Activated T-helper 9 cell treated with anti-CD3 and anti-CD28 coated beads, Interleukin-2, amount 50 U/mL, for 16 hours (primary cell): ENCODE data around the gene DISC1.
"Not testable (repeated sequence)": the region's sequence is repeated elsewhere in the genome, so short reads cannot be mapped to it uniquely, and the experiment has no call there.

Source experiments
- DNase-seq: peaks from one replicate; pipeline ENCODE4 v3.0.0-alpha.2; 2020; ENCODE audit warnings: low read depth

Gene DISC1

DNA sequence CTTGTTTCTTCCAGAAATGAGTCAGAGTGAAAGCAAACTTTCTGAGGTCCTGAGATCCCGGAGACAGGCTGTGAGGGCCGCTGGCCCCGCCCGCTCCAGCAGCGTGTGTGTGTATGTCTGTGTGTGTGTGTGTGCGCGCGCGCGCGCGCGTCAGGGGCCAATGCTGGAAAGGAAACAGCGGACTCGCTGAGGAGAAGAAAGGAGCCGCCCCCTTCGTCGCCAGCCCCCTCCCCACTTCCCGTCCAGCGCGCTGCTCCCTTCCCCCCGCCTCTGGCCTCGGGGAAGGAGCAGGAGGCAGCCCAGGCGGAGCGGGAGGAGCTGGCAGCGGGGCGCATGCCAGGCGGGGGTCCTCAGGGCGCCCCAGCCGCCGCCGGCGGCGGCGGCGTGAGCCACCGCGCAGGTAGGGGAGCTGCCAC is at the start of gene DISC1:
Gene DISC1, plus strand, starts transcription at position 256 of the 416 bp plus-strand sequence. Its CDS starts 78 bp downstream, at position 334.
- peak; percentile 45 for DNase-seq

DNA sequence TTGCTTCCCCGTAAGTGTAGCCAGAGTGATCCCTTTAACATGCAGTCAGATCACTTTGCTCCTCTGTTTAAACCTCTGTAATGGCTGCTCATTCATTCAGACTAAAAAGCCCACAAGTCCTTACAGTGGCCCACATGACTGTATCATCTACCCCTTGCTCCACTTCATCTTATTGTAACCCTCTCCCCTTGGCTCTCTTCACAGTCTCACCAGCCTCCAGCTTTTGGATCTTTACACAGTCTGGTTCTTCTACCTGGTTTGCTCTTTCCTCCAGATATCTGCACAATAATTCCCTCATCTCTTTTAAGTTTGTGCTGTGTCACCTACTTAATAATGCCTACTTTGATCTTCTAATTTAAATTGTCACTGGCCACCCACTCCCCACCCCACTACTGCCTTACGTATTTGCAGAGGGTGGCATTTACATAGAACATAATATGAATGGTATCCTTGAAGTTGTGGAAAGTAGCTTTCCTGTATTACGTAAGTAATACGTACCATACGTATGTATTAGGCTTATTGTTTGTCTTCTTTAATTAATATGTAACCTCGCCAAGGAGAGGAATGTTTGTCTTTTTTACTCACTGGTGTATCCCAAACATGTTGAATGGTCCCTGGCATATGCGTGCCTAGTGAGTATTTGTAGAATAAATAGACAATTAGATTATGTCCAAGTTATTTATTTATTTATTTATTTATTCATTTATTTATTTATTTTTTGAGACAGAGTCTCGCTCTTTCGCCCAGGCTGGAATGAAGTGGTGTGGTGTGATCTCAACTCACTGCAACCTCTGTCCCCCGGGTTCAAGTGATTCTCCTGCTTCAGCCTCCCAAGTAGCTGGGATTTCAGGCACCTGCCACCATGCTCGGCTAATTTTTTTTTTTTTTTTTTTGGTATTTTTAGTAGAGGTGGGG is 49.5 kb upstream of the DISC1 start:
- no peak for DNase-seq

DNA sequence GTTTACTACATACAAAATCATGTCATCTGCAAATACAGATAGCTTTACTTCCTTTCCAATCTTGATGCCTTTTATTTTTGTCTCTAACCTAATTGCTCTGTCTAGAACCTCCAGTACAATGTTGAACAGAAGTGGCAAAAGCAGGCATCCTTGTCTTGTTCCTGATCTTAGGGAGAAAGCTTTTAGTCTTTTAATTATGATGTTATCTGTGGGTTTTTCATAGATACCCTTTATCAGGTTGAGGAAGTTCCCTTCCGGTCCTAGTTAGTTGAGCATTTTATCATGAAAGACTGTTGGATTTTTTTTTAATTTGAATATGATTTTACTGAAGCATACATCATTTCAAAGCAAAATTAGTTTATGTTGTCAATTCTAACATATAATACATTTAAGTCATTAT is 45.7 kb upstream of the DISC1 start:
- DNase-seq: no peak

DNA sequence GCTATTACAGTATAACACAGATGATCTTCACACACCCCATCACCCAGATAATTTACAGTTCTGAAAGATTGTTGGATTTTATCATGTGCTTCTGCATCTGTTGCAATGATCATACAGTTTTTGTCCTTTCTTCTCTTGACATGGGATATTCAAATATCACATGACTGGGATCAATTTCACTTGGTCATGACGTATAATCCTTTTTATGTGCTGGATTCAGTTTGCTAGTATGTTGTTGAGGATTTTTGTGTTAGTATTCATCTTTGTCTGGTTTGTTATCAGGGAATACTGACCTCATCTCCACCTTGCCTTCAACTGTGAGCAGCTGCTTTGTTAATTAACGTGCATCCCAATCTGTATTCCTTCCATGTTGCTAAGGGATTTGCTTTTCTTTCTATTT is 44.7 kb upstream of the DISC1 start:
- no peak for DNase-seq

DNA sequence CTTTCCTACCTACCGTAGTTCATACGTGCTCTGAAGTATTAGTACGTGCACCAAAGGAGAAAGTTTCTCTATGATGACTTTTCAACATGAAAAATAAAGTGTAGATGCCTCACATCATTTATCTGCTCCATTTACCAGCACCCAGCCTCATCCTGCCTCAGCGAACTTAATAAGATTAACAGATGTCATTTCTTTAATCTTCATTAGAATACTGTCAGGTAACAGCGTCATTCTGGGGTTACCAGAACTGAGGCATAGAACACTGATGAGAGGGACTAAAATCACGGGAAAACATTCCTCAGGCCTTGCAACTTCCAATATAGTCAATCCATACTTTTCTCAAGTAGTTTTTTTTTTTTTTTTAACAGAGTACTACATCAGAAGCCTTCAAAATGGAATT is 43.2 kb upstream of the DISC1 start:
- no peak for DNase-seq

DNA sequence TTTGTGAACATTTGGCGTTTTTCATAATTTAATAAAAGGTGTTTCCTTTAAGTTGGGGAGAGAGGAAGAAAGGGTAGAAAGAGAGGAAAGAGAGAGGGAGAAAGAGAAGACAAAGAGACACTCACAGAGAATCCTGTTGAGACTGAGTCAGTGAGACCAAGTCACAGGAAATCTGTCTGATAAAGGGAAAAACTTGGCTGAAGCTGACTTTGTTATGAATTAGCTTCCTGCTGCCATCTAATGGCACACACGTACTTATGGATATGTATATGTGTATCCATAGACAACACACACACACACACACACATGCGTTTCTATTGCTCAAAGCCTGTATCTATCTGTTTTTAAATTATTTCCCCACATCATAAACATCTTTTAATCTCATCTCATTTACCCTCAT is 42.5 kb upstream of the DISC1 start:
- DNase-seq: no peak

DNA sequence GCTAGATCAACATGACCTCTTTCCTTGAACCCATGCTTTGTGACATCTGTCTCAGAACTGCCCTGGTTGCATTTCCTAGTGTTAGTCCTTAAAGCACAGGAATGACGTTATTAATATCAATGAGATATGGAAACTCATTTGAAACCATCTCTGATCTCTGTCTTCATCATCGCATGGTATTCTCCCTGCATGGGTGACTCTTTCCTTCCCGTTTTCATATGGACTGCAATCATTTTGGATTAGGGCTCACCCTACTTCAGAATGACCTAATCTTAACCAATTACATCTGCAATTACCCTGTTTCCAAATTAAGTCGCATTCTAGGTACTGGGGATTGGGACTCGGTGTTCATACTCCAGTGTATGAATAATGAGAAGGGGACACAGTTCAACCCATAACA is 41.7 kb upstream of the DISC1 start:
- DNase-seq: no peak

DNA sequence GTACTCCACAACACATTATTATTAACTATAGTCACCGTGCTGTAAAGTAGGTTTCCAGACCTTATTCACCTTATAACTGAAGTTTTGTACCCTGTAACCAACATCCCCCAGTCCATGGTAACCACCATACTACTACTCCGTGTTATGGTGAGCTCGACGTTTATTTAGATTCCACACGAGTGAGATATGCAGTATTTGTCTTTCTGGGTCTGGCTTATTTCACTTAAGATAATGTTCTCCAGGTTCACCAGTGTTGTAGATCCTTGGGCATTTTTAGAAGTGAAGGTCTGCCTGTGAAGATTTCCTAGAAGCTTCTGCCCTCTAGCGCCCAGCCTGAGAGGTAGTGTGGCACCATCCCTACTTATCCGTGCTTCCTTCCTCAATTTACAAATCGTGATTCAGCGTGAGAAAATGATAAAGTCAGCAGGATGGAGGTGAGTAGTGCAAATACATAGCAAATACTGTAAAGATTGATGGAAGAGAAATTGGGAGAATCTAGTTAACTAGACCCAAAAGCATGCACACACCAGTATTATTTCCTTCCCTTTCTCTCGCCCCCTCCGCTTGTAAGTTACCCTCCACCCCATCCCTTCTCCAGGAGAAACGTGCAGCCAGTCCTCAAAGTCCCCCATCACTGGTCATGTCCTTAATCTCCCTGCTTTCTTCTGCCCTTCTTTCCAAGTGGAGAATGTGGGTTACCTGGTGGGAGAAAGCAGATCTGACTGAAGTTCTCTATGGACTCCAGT is 36.0 kb upstream of the DISC1 start:
- no peak for DNase-seq

DNA sequence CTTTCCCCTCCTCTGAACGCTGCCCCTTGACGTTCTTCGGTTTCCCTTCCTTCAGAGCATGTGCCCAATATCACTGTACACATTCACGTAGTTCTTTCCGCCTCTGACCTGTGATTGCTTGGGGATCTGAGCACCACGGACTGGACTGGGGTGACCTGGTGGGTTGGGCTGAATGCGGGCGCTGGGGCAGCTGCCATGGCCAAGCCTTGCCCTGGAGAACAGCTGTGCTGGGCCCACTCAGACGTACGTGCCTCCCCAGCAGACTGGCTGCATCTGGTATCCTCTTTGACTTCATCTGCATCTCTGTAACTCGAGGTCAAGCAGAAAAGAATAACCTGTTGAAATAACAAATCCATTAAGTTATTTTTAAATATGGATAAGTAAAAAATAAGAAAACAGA is 35.1 kb upstream of the DISC1 start:
- no peak for DNase-seq

DNA sequence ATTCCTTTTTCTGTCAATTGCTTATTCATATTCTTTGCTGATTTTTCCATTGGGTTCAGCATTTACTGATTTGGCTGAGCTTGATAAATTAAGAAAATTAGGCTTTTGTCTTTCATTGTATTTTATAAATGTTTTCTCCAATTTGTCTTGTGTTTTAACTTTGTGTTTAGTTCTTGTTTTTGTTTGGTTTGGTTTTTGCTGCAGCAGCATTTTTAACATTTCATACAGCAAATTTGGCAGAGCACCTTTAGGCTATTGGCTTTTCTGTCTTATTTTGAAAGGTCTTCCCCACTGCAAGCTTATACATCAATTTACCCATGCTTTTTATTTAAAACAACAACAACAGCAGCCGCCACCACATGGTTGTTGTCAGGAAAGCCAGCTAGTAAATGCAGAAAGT is 33.8 kb upstream of the DISC1 start:
- no peak for DNase-seq

DNA sequence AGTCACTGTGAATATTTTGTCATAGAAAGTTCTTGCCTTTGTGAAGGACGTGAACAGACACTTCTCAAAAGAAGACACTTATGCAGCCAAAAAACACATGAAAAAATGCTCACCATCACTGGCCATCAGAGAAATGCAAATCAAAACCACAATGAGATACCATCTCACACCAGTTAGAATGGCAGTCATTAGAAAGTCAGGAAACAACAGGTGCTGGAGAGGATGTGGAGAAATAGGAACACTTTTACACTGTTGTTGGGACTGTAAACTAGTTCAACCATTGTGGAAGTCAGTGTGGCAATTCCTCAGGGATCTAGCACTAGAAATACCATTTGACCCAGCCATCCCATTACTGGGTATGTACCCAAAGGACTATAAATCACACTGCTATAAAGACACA is 33.3 kb upstream of the DISC1 start:
- not testable (repeated sequence) for DNase-seq

DNA sequence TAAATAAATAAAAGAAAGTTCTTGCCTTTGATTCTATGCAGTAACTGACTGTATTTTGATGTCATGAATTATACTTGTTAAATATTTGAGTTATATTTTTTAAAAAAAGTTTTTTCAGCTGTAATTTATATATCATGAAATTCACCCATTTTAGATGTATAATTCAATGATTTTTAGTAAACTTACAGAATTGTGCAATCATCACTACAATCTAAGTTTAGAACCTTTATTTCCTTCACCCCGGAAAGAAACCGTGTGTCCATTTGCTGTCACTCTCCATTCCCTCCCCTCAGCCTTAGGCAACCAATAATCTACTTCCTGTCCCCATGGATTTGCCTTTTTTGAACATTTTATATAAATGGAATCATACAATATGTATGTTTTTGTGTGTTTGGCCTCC is 32.5 kb upstream of the DISC1 start:
- no peak for DNase-seq

DNA sequence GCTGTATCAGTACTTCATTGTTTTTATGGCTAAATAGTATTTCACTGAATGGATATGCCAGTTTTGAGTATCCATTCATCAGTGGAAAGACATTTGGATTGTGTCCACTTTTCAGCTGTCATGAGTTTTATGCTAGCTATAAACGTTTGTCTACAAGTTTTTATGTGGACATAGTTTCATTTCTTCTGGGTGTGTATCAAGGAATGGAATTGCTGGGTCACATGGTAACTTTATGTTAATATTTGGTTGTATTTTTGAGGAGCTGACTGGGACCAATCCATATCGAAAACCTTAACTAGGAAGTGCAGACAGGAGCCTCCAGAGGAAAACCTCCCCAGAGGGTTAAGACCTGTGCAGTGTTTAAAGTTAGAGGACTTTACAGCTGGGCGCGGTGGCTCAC is 31.8 kb upstream of the DISC1 start:
- DNase-seq: no peak

DNA sequence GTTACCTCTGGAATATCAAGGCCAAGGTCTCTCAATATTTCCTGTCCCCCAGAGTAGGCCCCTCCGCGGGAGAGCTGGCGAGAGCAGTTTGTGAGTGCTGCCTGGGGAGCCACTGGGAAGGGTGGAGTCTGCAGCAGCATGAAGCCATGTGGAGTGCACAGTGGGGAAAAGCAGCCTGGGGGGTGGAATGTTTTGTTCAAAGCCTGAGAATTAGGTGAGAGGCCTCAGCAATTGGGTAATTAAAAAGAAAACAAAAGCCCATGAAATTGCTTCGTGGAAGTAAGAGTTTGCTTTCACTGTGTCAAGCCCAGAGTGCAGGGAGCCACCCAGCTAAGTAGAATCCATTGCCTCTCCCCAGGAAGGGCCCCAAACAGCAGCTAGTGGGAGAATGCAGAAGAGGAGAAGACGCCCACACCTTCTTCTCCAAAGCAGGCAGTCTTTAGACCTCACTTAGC is 30.2 kb upstream of the DISC1 start:
- DNase-seq: no peak

DNA sequence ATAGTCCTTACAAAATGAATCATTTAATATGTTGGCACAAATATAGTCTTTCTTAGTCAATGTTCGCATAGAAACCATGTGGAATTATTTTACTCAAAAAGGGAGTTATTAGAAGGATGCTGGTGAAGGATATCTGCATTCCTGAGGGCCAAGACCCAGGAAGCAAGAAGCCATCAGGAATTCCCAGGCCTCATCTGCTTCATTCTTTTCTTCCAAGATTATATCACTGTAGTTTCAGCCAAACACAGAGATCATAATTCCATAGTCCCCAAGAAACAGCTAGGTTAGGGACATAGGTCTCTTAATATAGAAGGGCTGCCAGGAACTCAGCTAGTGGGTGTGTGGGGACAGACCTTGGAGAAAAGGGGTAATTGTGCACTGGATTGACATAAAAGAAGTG is 28.6 kb upstream of the DISC1 start:
- no peak for DNase-seq

DNA sequence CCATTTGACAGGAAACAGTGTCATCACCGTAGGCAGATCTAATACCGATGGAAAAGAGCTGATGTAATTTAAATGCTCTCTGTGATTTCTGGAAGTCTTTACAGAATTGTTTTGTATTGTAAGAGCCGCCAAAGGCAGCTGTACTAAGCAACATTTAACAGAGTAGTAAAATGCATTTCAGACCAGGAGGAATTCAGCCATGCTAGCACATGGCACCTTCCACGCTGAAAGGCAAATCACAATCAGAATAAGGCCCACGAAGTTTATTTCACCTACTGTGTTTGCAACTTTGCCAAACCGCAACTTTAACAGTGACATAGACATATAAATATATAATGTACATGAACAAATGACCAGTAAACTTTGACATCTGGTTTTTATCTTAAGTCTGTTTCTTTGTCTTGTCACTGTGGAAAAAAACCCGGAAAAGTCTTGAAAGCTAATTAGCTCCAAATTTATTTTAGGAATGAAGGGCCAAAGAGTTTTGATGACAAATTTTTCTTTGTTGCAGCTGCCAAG is 26.1 kb upstream of the DISC1 start:
- DNase-seq: no peak

DNA sequence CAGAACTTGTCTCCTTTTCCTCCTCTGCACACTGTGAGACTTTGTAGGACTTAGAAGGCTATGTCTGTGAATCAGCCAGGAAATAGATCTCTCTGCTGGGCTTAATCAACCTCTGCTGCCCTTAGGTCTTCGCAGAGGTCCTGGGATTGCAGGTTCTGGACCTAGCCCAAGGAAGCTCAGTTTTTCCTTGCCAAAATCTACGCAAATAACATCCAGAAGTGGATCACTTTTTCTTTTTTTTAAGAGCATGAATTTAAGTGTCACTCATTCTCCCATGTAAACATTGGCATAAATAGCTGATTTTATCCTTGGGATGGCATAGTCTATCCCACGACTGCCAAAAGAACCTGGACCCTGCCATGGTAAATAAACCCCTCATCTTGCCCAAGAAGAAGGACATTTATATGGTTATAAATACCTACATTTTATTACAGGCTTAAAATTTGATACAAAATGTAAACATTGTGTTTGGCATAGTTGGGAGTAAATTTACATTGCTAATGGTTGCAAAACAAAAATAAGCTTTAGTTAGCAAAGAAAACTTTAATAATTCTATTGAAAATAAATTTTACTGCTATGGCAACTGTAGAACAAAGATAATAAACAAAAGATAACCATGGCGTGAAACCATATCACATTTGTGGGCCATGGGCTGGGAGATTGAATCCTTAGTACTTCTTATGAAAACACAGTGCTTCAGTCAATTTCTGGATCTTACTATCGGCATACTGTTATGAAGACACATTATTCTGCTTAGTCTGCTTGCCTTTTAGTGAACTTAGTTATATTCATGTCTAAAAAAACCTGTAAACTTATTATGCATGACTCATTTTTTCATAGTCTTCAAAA is 24.5 kb upstream of the DISC1 start:
- DNase-seq: no peak

DNA sequence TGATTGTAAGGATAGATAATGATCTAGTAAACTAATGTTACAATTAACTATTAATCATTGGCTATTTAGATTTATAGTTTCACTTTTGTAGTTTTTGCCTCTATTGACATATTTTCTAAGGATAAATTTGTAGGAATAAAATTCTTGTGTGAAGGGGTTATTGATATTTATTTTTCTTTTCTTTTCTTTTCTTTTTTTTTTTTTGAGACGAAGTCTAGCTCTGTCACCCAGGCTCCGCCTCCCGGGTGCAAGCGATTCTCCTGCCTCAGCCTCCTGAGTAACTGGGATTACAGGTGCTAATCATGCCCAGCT is 24.0 kb upstream of the DISC1 start:
- DNase-seq: no peak

DNA sequence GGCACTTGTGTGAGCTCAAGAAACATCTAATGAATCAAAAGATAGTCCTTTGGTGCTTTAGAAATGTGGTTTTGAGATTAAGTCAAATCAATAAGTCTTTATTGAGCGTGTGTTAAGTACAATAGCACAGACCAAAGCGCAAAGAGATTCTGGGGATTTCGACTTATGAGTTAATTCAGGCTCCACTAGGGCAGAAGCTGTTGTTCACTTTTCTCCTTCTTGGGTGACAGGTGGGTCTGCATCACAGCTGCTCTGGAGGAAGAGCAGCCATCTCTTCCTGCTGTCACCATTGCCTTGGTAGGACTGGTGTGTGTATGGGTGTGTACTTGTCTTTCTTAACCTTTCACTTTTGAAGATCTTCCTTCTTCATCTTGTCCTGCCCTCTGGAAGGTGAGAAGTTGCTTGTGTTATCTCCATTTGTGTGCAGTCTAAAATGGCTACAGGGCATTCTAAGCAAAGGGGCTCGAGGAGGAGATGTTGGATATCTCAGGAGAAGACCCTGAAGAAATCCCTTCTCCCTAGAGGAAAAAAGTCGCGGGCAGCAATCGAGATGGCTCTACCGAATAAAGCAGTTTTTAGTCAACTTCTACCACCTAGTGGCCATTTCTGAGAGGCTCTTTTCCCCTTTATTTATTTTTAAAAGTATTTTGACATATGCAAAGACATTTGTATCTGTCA is 22.9 kb upstream of the DISC1 start:
- DNase-seq: no peak

DNA sequence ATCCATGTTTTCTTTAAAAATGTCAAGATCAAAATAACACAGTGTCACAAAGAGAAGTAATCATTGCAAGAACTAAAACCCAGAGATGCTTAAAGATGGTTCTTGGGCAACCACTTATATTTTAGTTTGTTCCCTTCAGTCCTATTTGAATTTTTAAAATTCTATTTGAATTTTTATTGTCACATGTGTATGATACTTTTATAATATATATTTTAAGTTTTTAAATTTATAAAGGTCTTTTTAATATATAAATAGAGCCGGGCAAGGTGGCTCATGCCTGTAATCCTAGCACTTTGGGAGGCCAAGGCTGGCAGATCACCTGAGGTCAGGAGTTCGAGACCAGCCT is 22.3 kb upstream of the DISC1 start:
- no peak for DNase-seq

DNA sequence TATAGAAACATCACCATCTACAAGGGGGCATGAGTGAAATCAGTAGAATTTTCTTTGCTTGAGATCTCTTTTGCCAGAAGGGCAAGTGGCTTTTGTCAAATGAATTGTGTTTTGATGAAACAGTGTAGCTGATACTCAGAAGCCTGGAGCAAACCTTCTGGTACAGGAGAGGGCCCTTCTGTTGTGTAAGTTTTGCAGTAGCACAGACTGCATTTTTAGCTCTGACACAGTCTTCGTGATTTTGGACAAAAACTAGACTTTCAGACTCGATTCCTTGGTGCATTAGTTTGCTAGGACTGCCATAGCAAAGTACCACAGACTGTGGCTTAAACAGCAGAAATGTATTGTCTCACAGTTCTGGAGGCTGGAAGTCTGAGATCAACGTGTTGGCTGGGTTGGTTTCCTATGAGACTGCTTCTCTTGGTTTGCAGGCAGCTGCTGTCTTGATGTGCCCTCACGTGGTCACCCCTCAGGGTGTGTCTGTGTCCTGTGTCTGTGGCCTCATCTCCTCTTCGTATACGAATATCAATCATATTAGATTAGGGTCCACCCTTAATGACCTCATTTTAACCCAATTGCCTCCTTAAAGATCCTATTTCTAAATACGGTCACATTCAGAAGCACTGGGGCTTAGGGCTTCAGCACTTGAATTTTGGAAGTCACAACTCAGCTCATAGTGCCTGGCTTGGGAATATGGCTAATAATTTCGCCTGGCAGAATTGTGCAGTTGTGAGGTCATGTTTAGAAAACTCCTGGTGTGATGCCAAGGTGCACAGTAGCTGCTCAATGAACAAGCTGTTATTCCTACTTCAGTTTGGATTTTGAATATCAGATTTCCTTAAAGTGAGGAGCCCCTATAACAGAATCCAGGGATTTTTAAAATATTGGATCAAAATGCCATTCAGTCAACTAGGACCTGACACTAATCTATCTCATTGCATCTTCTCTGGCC is 21.2 kb upstream of the DISC1 start:
- no peak for DNase-seq
